CD14-positive monocyte (primary cell): ENCODE data around the gene KRT74. TPM values are rescaled to one million over a fixed set of nuclear protein-coding genes. Genes with fewer than 3 reads are reported as not detected.

Experiments used
- DNase-seq, 3 donors: peaks; one replicate each; pipeline ENCODE4 v3.0.0-alpha.2; 2011 to 2022
- H2AFZ ChIP-seq: 2 replicates; pipeline ENCODE4 v1.6.0; 2012; ENCODE audit warnings: mild to moderate bottlenecking, low read depth, low read length, inconsistent platforms; ENCODE audit not compliant: insufficient read depth, poor library complexity, severe bottlenecking
- H3K27ac ChIP-seq, 2 donors: 1 replicate in 1 of 2; 2 replicates in 1 of 2; pipeline ENCODE4 v1.5.1; 2012 to 2013; ENCODE audit warnings: low read length in 2 of 2, control low read depth in 1 of 2, inconsistent platforms in 1 of 2, low read depth in 1 of 2, mild to moderate bottlenecking in 1 of 2
- H3K27me3 ChIP-seq, 2 donors: one replicate each; pipeline versions ENCODE4 v1.6.0 to v1.6.1; 2011 to 2013; ENCODE audit warnings: low read length in 2 of 2; ENCODE audit not compliant: control insufficient read depth in 2 of 2, insufficient read depth in 2 of 2
- H3K36me3 ChIP-seq, 2 donors: replicated peaks in 1 of 2; 1 replicate in 1 of 2; 2 replicates in 1 of 2; pipeline versions ENCODE4 v1.5.1 to v1.6.1; 2012 to 2013; ENCODE audit warnings: low read length in 2 of 2, control low read depth in 1 of 2, inconsistent platforms in 1 of 2, mild to moderate bottlenecking in 1 of 2; ENCODE audit not compliant: insufficient read depth in 2 of 2, control insufficient read depth in 1 of 2
- H3K4me1 ChIP-seq, 2 donors: 1 replicate in 1 of 2; 2 replicates in 1 of 2; pipeline versions ENCODE4 v1.5.1 to v1.6.1; 2012 to 2013; ENCODE audit warnings: low read length in 2 of 2, control low read depth in 1 of 2, inconsistent platforms in 1 of 2, mild to moderate bottlenecking in 1 of 2, moderate library complexity in 1 of 2; ENCODE audit not compliant: insufficient read depth in 2 of 2, control insufficient read depth in 1 of 2
- H3K4me2 ChIP-seq: replicated peaks from 2 replicates; pipeline ENCODE3; 2012; ENCODE audit warnings: low read length, moderate library complexity, mild to moderate bottlenecking; ENCODE audit not compliant: poor library complexity, severe bottlenecking; ENCODE audit errors: extremely low read depth
- H3K4me3 ChIP-seq, 3 experiments: fragments of 200-600 bp in 1 of 3; sonication (generic) in 1 of 3; replicated peaks in 1 of 3; 1 replicate in 2 of 3; 2 replicates in 1 of 3; pipeline ENCODE4 v1.5.1; 2011 to 2013; ENCODE audit warnings: low read length in 3 of 3, mild to moderate bottlenecking in 3 of 3, control low read depth in 2 of 3, low read depth in 2 of 3, inconsistent platforms in 1 of 3, moderate library complexity in 1 of 3
- H3K79me2 ChIP-seq: 2 replicates; pipeline ENCODE4 v1.6.0; 2012; ENCODE audit warnings: mild to moderate bottlenecking, control low read depth, inconsistent platforms, low read length, moderate library complexity; ENCODE audit not compliant: insufficient read depth
- H3K9ac ChIP-seq: 2 replicates; pipeline ENCODE4 v1.6.0; 2017; ENCODE audit warnings: low read length, mild to moderate bottlenecking; ENCODE audit not compliant: insufficient read depth, poor library complexity, severe bottlenecking
- H3K9me3 ChIP-seq, 2 donors: replicated peaks in 1 of 2; 1 replicate in 1 of 2; 2 replicates in 1 of 2; pipeline versions ENCODE4 v1.5.1 to v1.6.1; 2012 to 2013; ENCODE audit warnings: low read length in 2 of 2, control low read depth in 1 of 2; ENCODE audit not compliant: control insufficient read depth in 1 of 2, insufficient read depth in 1 of 2
- H4K20me1 ChIP-seq: 2 replicates; pipeline ENCODE4 v1.6.0; 2012; ENCODE audit warnings: mild to moderate bottlenecking, low read length, control low read depth, moderate library complexity; ENCODE audit not compliant: insufficient read depth
- H3K27ac Mint-ChIP-seq, 7 donors: one replicate each; pipeline ENCODE4 v1.8.0; 2020; ENCODE audit warnings: mild to moderate bottlenecking in 7 of 7, mixed read lengths in 7 of 7, moderate library complexity in 6 of 7, inconsistent platforms in 2 of 7
- H3K27me3 Mint-ChIP-seq, 3 donors: one replicate each; pipeline ENCODE4 v1.8.0; 2021 to 2022; ENCODE audit warnings: low read depth in 3 of 3, mild to moderate bottlenecking in 3 of 3, mixed read lengths in 3 of 3, moderate library complexity in 3 of 3, inconsistent platforms in 1 of 3
- H3K36me3 Mint-ChIP-seq, 2 donors: one replicate each; pipeline ENCODE4 v1.8.0; 2020; ENCODE audit warnings: mixed read lengths in 2 of 2, inconsistent platforms in 1 of 2, mild to moderate bottlenecking in 1 of 2
- H3K4me1 Mint-ChIP-seq: one replicate; pipeline ENCODE4 v1.8.0; 2020; ENCODE audit warnings: mild to moderate bottlenecking, mixed read lengths
- H3K4me3 Mint-ChIP-seq, 2 donors: one replicate each; pipeline ENCODE4 v1.8.0; 2020; ENCODE audit warnings: mild to moderate bottlenecking in 2 of 2, mixed read lengths in 2 of 2, moderate library complexity in 1 of 2
- H3K9me3 Mint-ChIP-seq, 7 donors: one replicate each; pipeline ENCODE4 v1.8.0; 2020 to 2022; ENCODE audit warnings: mixed read lengths in 7 of 7, mild to moderate bottlenecking in 6 of 7, moderate library complexity in 6 of 7, inconsistent platforms in 2 of 7
- CTCF ChIP-seq: fragments of 200-600 bp; IDR thresholded peaks from one replicate; pipeline ENCODE4 v1.8.0; 2022; ENCODE audit warnings: antibody characterized with exemption, mild to moderate bottlenecking
- WGBS: methylation state at CpG from one replicate; pipeline ENCODE4 v1.1.5; 2013; ENCODE audit warnings: missing lambda C conversion rate; ENCODE audit not compliant: insufficient coverage; 5-methylcytosine and 5-hydroxymethylcytosine counted together
- intact Hi-C, 2 donors: fragments of 100-400 bp; cut with micrococcal nuclease; formaldehyde crosslinking; loops; one replicate each; pipeline versions ENCODE4 v1.15.0 to v1.15.1; 2023
- polyA plus RNA-seq, 3 donors: library from polyadenylated mRNA; depleted of rRNA in 1 of 3; unstranded in 2 of 3; stranded (reverse) in 1 of 3; fragments of 300-500 nt in 2 of 3; fragments of >200 nt in 1 of 3; fragmentation: Illumina TruSeq in 2 of 3; gene quantifications; 1 replicate in 2 of 3; 2 replicates in 1 of 3; pipeline ENCODE4 v1.2.3, GENCODE V29; 2012 to 2021

Gene KRT74
- polyA plus RNA-seq, 3 donors: not detected

- peaks cover 1 to 6% (median 5%) of the 10 kb centered on the region in 3 donors for H3K27me3 Mint-ChIP-seq
Measured at GRCh38 chr12:52573306-52573705, 337 bp downstream of the KRT74 start.

GRCh38 chr12:52570511-52570910 lies 3.1 kb downstream of the KRT74 start:
- H3K9me3 ChIP-seq: no peaks in the 10 kb centered on the region
- H3K4me2 ChIP-seq: no peak overlapping the region
- no peaks in the 10 kb centered on the region for H3K9me3 Mint-ChIP-seq
- H2AFZ ChIP-seq: no peak overlapping the region
- H3K4me3 Mint-ChIP-seq: no peak overlapping the region
- H3K27ac Mint-ChIP-seq: no peak overlapping the region
- no peak for DNase-seq
- H3K4me3 ChIP-seq: no peak overlapping the region
- 94% methylated on average over 9 of the region's 10 CpGs for WGBS
- no peaks in the 10 kb centered on the region for H3K4me1 Mint-ChIP-seq
- H3K36me3 ChIP-seq: no peaks in the 10 kb centered on the region
- H3K36me3 Mint-ChIP-seq: no peaks in the 10 kb centered on the region
- H3K4me1 ChIP-seq: no peaks in the 10 kb centered on the region
- no peak overlapping the region for H3K27ac ChIP-seq
- H3K79me2 ChIP-seq: no peaks in the 10 kb centered on the region
- no peak for TF ChIP-seq CTCF
- H3K27me3 Mint-ChIP-seq: peaks cover 2 to 7% (median 3%) of the 10 kb centered on the region in 3 donors
- intact Hi-C loops: no loop called here
- H4K20me1 ChIP-seq: no peaks in the 10 kb centered on the region
- no peaks in the 10 kb centered on the region for H3K27me3 ChIP-seq
- H3K9ac ChIP-seq: no peak overlapping the region

More at GRCh38 chr12:52573306-52573705, 337 bp downstream of the KRT74 start:
- no peaks in the 10 kb centered on the region for H4K20me1 ChIP-seq
- no peaks in the 10 kb centered on the region for H3K9me3 ChIP-seq
- DNase-seq: no peak
- Mint-ChIP-seq H3K27ac (no peak overlapping the region), H3K36me3 (no peaks in the 10 kb centered on the region), H3K4me3 (no peak overlapping the region), H3K4me1 (no peaks in the 10 kb centered on the region), H3K9me3 (no peaks in the 10 kb centered on the region)
- H3K27me3 ChIP-seq: no peaks in the 10 kb centered on the region
- no peak overlapping the region for H3K27ac ChIP-seq
- no peaks in the 10 kb centered on the region for H3K79me2 ChIP-seq
- no peaks in the 10 kb centered on the region for H3K36me3 ChIP-seq
- WGBS: 98% methylated on average over 8 of the region's 15 CpGs
- no peak overlapping the region for H2AFZ ChIP-seq
- no peak overlapping the region for H3K9ac ChIP-seq
- no peak overlapping the region for H3K4me2 ChIP-seq
- intact Hi-C loops: no loop called here
- H3K4me1 ChIP-seq: no peaks in the 10 kb centered on the region
- no peak for TF ChIP-seq CTCF
- no peak overlapping the region for H3K4me3 ChIP-seq
